NOMO-1 treated with DMSO at 0.1 percent for 48 hours (cell line): ENCODE data around the gene RBFOX1.

Source experiments
- DNase-seq: peaks from one replicate; lab custom pipeline; 2025; ENCODE audit not compliant: unreplicated experiment; lab: John Stamatoyannopoulos, UW

RBFOX1 gene

DNA sequence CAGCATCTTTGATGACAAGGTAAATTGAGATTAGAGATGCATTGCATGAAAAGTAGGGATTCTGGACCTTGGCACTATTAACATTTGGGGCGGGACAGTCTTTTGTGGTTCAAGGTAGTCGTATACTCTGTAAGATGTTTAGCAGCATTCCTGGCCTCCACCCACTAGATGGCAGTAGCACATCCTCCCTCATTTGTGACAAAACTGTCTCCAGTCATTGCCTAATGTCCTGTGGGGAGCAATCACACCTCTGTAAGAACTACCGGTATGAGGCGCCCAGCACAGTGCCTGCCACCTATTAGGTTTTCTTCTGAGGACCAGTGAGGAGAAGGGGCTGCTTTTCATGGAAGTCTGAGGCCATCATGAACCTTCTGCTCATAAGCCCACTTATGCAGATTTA, 180.8 kb downstream of the RBFOX1 start:
- DNase-seq = no peak

- no peak for DNase-seq
Measured at GRCh38 chr16:7515543-7515942, 182.9 kb downstream of the RBFOX1 start.

- DNase-seq = no peak
Measured at GRCh38 chr16:7517496-7517895, 184.9 kb downstream of the RBFOX1 start.

GRCh38 chr16:7518158-7518557, 185.5 kb downstream of the RBFOX1 start:
- no peak for DNase-seq

- DNase-seq = no peak
Measured at GRCh38 chr16:7521834-7522233, 189.2 kb downstream of the RBFOX1 start.

DNA sequence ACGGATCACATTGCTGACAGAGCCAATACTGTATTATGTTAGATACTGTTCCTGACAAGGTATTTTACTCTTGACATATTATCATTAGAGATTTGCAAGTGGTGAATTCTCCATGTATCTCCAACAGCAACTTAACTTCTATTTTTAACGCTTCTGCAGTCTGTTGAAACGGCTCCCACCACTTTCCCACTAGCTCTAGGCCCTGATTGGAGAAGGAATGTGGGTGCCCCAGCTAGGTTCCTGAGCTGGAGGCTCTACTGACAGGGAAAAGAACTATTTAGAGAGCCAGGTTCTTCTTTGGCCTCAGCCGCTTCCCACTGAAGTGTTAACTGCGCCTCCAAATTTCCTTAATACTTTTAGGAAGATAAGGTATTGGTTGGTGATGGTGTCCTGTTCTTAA, 191.8 kb downstream of the RBFOX1 start:
- no peak for DNase-seq

DNA sequence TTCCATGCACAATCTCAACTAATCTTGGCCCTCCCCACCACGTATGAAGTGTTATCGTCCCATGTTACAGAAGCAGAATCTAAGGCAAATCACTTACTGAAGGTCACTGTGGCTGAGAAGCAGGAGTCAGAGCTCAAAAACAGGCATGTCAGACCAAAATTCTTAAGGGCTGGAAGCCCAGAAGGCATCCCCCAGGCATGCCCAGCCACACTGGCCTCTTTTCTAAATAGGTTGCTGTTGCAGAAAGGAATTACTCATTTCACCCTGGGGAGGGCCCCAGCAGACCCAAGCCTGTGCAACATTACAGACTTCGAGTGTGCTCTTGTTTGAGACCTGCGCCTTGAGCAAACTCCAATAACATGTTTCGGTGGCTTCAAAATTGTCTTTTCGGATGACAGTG, 194.1 kb downstream of the RBFOX1 start:
- no peak for DNase-seq

- no peak for DNase-seq
Measured at GRCh38 chr16:7532534-7532933, 199.9 kb downstream of the RBFOX1 start.

- no peak for DNase-seq
Measured at GRCh38 chr16:7534749-7535148, 202.1 kb downstream of the RBFOX1 start.

DNA sequence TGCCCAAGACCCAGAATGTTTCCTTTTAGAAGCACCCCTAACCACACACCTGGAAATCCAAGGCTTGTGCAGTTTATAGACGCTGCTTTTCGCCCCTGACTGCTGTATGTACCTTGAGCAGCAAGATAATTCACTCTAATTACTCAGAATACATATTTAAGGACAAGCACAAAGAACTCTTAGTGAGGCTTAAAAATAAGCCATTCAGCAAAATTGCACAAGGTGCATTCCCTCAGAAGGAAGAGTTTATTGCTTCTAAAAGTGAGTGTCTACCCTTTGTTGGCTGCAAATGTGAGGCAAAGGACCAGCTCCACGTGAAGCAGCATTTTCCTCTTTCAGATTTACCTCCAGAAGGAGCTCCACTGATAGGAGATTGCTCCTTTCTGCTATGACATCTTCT, 208.4 kb downstream of the RBFOX1 start:
- DNase-seq = no peak

DNA sequence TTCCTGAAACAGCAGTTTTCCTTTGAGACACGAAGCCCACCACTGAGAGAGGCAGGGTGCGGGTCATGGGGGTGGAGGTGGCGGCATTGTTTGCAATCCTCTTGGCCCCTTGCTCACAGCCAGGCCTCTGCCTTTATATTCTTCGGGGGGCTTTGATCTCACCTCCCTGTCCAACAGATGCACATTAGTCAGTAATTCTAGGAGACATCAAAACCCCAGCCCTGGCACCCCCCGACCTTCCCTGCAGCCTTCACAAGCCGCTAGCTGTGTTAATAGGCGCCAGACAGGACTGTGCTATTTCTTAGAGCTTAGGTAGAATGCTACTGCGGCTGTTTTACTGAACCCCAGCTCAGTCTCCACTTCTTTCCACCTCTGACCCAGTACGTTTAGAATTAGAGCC, 212.6 kb downstream of the RBFOX1 start:
- DNase-seq = no peak

DNA sequence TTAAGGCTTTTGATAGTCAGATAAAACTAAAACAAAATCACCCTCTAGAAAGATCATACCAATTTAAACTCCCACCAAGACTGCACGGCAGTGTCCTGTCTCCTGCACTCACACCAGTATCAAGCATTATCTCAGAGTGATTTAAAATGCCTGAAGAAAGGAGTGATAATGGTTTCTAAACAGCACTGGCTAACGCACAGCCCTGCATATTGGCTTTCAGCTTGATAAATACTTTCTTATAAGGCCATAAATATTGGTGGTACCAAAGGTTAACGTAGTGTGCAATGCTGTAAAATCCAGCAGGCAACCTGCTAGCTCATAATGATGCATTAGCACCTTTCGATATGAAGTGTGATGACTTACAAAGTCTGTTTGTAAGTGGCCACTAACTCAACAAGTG, 214.3 kb downstream of the RBFOX1 start:
- DNase-seq = no peak

DNA sequence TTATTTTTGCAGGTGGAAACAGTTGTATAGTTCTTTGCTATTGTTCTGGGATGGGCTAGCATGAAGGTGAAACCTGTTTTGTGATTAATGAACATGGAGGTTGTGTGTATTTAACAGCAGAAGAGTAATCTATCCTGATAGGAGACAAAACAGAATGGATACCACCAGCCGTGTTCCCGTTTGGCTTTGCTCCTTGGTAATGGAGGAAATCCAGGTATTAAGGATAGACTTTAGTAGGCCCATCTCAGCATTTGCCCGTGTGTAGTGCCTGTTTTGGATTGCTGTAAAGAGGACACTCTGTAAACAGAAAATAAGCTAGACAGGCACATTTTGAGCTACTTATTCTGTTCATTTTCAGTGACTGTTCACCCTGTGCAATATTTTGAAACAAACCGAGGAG, 215.1 kb downstream of the RBFOX1 start:
- no peak for DNase-seq

DNA sequence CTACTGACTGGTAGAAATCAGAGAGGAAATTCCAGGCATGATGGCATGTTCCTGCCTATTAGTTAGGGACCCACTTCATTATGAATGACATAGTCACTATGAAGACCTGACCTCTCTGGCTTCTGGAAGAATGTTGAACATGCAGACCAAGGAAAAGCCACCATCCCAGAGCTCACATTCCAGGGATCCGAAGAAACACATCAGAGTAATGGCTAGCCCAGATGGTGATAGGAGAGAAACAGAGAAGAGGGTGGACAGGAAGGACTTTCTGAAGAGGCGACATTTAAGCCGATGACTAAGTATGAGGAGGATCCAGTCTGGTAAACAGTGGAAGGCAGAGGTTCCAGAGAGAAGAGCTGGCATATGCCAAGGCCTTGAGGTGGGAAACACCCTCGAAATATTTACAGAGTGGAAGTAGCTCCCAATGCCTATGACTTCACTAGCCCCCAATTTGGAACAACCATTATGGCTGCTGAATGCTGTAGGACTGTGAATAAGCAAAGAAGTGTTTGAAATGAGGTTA, 216.2 kb downstream of the RBFOX1 start:
- DNase-seq = no peak

GRCh38 chr16:7550096-7550495, 217.5 kb downstream of the RBFOX1 start:
- DNase-seq = no peak

DNA sequence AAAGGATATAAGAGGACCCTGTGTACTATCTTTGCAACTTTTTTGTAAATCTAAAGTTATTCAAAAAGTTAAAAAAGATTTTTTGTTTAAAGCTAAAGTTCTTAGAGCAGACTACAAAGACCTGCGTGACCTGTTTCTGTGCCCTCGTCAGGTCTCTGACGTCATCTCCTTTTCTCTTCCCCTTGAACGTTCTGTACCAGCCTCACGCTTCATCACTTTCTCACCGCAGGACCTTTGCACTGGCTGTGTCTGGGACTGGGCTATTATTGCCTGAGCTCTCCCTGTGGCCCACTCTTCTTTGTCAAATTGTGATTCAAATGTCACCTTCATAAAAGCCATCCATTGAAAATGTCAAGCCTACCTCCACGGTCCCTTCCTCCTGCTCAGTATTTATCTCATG, 222.8 kb downstream of the RBFOX1 start:
- DNase-seq = no peak

- DNase-seq = no peak
Measured at GRCh38 chr16:7561908-7562405, 229.3 kb downstream of the RBFOX1 start.

- no peak for DNase-seq
Measured at GRCh38 chr16:7566360-7566759, 233.7 kb downstream of the RBFOX1 start.

DNA sequence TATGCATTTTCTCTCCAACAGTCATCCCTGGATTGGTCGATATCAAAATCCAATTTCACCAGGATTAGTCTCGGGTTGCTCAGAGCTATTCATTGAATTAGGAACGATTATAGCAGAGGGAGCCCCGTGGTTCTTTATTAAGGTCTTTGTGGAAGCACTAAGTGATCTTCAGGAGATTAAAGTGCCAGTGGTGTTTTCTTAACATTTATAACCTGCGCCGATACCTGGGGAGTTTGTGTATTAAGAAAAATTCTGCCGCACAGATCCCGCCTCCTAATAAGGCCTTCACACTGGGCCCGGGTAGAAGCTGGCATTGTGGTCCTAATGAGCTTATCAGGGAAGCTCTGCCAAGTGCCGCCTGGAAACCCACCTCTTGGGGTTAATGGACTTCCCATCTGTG, 238.7 kb downstream of the RBFOX1 start:
- DNase-seq = no peak

DNA sequence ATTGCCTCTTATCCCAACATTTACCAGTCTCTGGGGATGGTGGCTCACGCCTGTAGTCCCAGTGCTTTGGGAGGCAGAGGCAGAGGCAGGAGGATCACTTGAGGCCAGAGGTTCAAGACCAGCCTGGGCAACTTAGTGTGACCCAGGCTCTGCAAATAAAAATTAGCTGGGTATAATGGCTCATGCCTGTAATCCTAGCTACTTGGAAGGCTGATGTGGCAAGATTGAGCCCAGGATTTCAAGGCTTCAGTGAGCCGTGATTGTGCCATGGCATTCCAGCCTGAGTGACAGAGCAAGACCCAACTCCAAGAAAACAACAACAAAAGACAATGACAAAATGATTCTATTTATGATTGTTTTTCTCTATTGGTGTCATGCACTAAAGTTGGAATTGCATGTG, 244.9 kb downstream of the RBFOX1 start:
- DNase-seq = no peak

- no peak for DNase-seq
Measured at GRCh38 chr16:7579454-7579853, 246.8 kb downstream of the RBFOX1 start.

DNA sequence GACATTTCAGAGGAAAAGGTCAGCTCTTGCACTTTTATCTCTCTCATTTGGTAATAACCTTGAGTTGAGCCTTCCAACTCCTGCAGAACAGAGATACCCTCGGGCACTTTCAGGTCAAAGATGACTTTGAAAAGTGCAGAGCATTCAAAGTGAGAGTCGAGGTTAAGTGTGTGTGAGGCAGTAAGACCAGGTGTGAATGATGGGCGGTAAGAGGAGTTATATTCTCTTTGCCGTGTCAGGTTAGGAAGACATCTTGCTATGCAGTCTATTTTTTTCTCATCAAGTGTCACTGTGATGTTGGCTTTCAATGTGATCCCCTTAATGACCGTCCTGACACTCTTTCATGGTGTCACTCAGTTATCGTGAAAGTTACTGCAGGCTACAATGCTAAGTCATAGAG, 248.5 kb downstream of the RBFOX1 start:
- no peak for DNase-seq

DNA sequence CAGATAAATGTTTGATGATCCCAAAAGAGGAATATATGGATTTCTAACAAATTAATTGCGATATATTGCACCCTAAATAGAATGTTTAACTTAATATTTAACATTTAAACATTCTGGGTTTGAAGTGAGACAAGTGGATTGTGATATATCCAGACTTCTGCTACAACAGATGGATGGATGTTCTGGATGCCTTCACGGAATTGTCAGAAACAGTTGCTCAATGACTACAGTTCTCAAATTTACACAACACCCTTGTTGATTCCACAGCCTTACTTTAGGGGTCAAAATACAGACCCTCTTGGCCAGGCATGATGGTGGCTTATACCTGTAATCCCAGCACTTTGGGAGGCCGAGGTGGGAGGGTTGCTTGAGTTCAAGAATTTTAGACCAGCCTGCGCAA, 250.8 kb downstream of the RBFOX1 start:
- no peak for DNase-seq

GRCh38 chr16:7584561-7584960, 251.9 kb downstream of the RBFOX1 start:
- no peak for DNase-seq
